Fibroblast of skin of right biceps (primary cell): ENCODE measurements around the gene FAM81A.
A peak's percentile ranks its signal among the peaks of the same experiment; 100 is the strongest.
"Not testable (repeated sequence)": the region's sequence is repeated elsewhere in the genome, so short reads cannot be mapped to it uniquely, and the experiment has no call there.

Experiments used
- DNase-seq: peaks from one replicate; pipeline ENCODE4 v3.0.0-alpha.2; 2013

FAM81A gene

GRCh38 chr15:59491062-59491461 is 53.1 kb downstream of the FAM81A start:
- DNase-seq: no peak

DNA sequence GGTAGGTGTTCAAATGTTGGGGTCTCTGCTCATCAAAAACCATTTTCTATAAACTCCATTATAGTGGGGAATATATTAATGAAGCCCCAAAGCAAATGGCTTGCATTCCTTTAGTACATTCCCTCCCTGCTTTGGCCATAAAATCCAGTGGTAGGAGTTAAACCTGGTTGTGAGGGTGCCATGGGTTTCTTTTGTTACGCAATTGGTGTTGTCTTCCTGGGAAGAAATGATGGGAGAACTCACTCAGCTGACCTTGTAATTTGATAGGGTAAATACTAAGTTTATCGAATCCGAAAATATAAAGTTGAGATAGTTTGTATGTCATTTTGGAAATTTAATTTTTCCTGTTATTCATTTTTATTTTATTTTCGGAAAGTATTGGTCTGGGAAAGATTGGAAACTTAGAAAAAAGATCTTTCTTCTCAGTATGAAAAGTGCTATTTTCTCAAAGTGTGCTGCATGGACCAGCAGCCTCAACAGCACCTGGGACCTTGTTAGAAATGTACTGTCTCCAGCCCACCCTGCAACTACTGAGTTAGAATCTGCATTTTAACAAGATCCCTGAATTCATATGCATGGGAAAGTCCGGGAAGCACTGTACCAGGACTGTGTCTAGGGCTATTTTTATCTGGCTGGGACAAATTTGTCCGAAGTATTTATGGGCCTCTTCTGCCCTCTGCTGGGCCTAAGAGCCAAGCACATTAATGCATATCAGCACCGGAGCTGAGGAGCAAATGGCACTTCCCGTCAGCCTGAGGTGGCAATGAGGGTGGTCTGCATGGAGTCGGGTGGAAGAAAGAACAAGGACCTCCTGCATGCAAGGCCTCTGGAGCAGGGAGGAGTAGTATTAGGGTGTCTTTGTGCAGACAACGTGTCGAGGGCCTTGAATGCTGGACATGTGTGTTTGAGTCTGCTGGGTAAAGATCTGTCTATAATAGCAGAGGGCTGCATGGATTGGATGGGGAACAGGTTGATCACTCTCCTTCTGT is 54.7 kb downstream of the FAM81A start:
- peak; percentile 70 for DNase-seq

DNA sequence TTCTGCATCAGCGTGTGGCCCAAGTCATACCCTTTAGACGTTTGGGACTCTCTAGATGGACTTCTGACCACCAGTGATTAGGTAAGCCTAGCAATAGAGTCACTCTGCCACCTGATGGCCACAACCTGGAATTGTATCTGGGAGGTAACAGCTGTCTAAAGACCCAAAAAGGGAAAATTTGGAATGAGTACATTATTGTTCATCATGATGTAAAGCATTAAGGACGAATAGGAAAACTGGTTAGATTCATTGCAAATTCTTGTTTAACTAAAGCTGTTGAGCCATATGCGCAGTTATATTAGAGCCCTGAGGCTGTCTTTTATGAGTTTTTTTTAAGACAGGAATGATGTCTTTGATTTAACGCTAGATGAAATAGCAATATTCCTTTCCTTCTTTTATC is 63.6 kb downstream of the FAM81A start:
- DNase-seq: peak; percentile 56

- DNase-seq: no peak
These were observed 77.2 kb downstream of the FAM81A start for GRCh38 chr15:59515190-59515589.

- DNase-seq: no peak
These were observed 78.9 kb downstream of the FAM81A start for GRCh38 chr15:59516655-59517461.

DNA sequence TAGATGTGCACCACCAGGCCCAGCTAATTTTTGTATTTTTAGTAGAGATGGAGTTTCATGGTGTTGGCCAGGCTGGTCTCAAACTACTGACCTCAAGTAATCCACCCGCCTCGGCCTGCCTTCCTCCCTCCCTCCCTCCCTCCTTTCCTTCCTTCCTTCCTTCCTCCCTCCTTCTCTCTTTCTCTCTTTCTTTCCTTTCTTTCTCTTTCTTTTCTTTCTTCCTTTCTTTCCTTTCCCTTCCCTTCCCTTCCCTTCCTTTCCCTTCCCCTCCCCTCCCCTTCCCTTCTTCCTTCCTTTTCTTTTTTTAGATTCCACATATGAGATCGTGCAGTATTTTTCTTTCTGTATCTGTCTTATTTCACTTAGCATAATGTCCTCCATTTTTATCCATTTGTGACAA is 81.3 kb downstream of the FAM81A start:
- no peak for DNase-seq

- no peak for DNase-seq
These were observed 83.5 kb downstream of the FAM81A start for GRCh38 chr15:59521443-59521842.

- DNase-seq: no peak
These were observed 85.0 kb downstream of the FAM81A start for GRCh38 chr15:59522988-59523461.

- no peak for DNase-seq
These were observed 85.7 kb downstream of the FAM81A start for GRCh38 chr15:59523702-59524101.

GRCh38 chr15:59524331-59524731 is 86.3 kb downstream of the FAM81A start:
- no peak for DNase-seq

DNA sequence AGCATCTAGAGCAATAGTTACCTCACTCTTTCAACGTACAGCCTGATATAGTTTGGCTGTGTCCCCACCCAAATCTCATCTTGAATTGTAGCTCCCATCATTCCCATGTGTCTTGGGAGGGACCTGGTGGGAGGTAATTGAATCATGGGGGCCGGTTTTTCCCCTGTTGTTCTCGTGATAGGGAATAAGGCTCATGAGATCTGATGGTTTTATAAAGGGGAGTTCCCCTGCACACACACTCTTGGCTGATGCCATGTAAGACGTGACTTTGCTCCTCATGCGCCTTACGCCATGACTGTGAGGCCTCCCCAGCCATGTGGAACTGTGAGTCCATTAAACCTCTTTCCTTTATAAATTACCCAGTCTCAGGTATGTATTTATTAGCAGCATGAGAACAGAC is 88.5 kb downstream of the FAM81A start:
- DNase-seq: not testable (repeated sequence)

GRCh38 chr15:59528429-59528828 is 90.4 kb downstream of the FAM81A start:
- no peak for DNase-seq

DNA sequence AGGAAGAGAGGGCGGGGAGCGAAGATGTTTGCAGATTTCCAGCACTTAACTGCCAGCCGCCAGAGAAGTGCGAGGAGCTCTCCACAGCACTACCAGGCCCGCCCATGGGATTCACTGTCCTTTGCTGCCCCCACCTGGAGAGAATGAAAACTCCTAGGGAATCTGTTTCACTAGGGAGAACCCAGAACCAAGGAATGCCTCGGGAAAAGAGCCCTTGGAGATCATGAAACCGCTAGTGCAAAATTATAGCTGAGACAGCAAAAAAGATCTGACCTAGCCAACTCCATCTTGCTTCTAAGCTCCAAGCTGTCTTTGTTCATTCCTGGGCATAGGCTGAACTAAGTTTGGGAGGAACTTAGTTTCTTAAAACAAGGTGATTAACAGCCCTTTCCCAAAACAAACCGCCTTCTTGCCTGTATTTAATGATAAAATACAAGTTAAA is 91.0 kb downstream of the FAM81A start:
- peak; percentile 84 for DNase-seq

- DNase-seq: no peak
These were observed 93.2 kb downstream of the FAM81A start for GRCh38 chr15:59531066-59531675.

DNA sequence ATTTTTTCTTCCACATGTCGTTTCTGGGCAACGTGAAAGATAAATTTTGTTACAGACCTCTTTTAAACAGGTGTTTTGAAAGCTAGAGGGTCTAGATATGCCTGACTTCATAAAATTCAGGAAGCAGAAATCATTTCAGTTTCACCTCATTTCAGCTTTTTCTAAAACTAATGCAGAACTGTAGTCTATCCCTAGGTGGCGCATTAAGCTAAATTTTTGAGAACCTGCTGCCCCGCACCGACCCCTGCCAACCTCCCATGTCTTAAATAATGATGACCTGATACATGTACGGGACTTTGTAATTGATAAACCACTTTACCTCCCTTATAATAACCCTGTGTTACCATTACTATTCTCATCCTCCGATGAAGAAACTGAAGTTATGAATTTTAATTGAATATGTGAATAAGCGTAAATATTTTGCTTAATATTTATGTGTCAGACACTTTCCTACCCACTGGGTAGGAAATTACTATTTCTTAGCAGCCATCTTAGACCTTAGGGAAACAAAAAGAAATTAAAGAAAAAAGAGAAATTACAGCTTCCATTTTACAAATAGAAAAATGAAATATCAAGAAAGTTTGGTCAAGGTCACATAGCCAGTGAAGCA is 94.9 kb downstream of the FAM81A start:
- peak; percentile 24 for DNase-seq

DNA sequence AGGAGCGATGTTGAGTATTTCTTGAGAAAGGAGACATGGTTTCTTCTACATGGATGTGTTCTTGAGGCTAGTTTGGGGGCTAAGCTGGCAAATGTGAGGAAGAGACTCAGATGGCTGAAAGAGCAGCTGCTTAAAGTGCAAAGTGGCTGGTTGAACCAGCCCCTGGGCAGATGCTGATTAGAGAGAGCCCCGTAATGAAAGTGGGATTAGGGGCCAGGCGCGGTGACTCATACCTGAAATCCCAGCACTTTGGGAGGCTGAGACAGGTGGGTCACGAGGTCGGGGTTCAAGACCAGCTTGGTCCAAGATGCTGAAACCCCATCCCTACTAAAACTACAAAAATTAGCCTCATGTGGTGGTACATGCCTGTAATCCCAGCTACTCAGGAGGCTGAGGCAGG is 98.6 kb downstream of the FAM81A start:
- no peak for DNase-seq

GRCh38 chr15:59537403-59537802 is 99.4 kb downstream of the FAM81A start:
- DNase-seq: no peak

DNA sequence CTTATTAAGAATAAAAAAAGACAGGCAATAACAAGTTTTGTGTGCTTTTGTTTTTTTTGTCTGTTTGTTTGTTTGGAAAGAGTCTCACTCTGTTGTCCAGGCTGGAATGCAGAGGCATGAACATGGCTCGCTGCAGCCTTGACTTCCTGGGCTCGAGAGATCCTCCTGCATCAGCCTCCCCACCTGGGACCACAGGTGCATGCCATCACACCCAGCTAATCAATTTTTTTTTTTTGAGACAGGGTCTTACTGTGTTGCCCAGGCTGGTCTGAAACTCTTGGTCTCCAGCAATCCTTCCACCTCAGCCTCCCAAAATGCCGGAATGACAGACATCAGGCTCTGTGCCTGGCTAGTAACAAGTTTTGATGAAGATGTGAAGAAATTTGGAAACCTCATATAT is 100.5 kb downstream of the FAM81A start:
- DNase-seq: no peak

GRCh38 chr15:59539799-59540198 is 101.8 kb downstream of the FAM81A start:
- DNase-seq: no peak

GRCh38 chr15:59540654-59541053 is 102.7 kb downstream of the FAM81A start:
- DNase-seq: no peak

GRCh38 chr15:59541750-59542149 is 103.8 kb downstream of the FAM81A start:
- DNase-seq: no peak

DNA sequence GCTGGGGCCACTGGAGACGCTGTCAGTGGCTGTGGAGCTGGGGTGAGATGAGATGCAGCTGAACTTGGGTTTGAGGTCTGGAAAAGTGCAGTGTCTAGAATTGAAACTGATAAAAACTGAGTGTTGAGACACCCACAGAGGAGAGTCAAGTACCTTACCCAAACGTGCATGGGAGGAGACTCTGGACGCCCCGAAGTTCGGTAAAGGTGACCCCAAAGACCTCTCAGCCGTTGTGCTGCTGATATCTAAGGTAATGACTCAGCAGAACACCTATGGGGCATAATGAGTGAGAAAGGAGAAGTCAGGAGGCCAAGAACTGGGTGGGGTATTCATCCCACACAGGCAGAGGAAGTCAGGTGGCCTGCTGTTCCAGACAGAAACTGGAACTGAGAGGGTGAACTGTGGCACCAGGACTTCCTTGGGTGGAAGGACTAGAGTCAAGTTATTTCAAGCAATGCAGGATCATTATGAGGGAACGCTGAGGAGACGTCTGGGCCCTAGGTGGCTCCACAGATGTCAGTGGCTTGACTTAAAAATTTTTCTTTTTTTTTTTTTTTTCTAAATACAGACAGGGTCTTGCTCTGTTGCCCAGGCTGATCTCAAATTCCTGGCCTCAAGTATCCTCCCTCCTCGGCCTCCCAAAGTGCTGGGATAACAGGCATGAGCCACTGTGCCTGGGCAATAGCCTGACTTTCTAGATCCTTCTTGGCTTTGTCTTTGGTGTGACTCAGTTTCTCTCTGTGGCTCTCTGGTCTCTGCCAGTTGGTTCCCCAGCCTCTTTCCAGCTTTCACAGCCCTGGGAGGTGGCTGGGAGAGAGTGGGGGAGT is 105.9 kb downstream of the FAM81A start:
- no peak for DNase-seq
